ENCODE data around the gene WDR11. TPM values are rescaled to one million over a fixed set of nuclear protein-coding genes. Genes with fewer than 3 reads are reported as not detected.

The WDR11 gene
- total RNA-seq, 1 donor from 2014 or later = 70.9 TPM

GRCh38 chr10:120931423-120931822 lies 80.3 kb downstream of the WDR11 start:
- H3K4me1 Mint-ChIP-seq = peaks cover 10% of the 10 kb centered on the region

GRCh38 chr10:120931999-120932398 lies 80.8 kb downstream of the WDR11 start:
- Histone ChIP-seq H3K36me3 (no peaks in the 10 kb centered on the region), H3K79me2 (ENCODE audit: low read depth) (no peaks in the 10 kb centered on the region), H2AFZ (replicated peaks) (no peak overlapping the region), H3K4me3 (no peak overlapping the region), H3K27me3 (no peaks in the 10 kb centered on the region), H3K9ac (no peak overlapping the region), H3K4me2 (no peak overlapping the region), H3F3A (ENCODE audit: low read depth) (no peaks in the 10 kb centered on the region), H3K4me1 (no peaks in the 10 kb centered on the region), H4K20me1 (ENCODE audit: low read depth) (no peaks in the 10 kb centered on the region), H3K9me3 (ENCODE audit: low read depth) (no peaks in the 10 kb centered on the region), H3K27ac (no peak overlapping the region)
- Mint-ChIP-seq H3K4me3 (no peak overlapping the region), H3K36me3 (no peaks in the 10 kb centered on the region), H3K9me3 (peaks cover 7% of the 10 kb centered on the region), H3K4me1 (peaks cover 8% of the 10 kb centered on the region), H3K27ac (no peak overlapping the region), H3K27me3 (ENCODE audit: insufficient read depth, low read depth) (peaks cover 2% of the 10 kb centered on the region)
- no peak for DNase-seq (ENCODE audit: low spot score)
- no peak for TF ChIP-seq CTCF (IDR thresholded peaks at IDR 0.05)
- TF ChIP-seq EZH2phosphoT487 (IDR thresholded peaks at IDR 0.05) = no peak
- TF ChIP-seq EZH2 (IDR thresholded peaks at IDR 0.05) = no peak

More at GRCh38 chr10:120931423-120931822, 80.3 kb downstream of the WDR11 start:
- Mint-ChIP-seq H3K9me3 (peaks cover 7% of the 10 kb centered on the region), H3K4me3 (no peak overlapping the region), H3K27me3 (ENCODE audit: insufficient read depth, low read depth) (peaks cover 4% of the 10 kb centered on the region), H3K36me3 (no peaks in the 10 kb centered on the region), H3K27ac (no peak overlapping the region)
- no peak overlapping the region for H3K4me2 ChIP-seq
- TF ChIP-seq EZH2 (IDR thresholded peaks at IDR 0.05) (no peak), CTCF (IDR thresholded peaks at IDR 0.05) (no peak), EZH2phosphoT487 (IDR thresholded peaks at IDR 0.05) (no peak)
- no peaks in the 10 kb centered on the region for H3K9me3 ChIP-seq (ENCODE audit: low read depth)
- no peaks in the 10 kb centered on the region for H3K36me3 ChIP-seq
- H3K79me2 ChIP-seq (ENCODE audit: low read depth) = no peaks in the 10 kb centered on the region
- no peak for DNase-seq (ENCODE audit: low spot score)
- H2AFZ ChIP-seq (replicated peaks) = no peak overlapping the region
- H3K27me3 ChIP-seq = no peaks in the 10 kb centered on the region
- H3K4me1 ChIP-seq = no peaks in the 10 kb centered on the region
- H3K27ac ChIP-seq = no peak overlapping the region
- no peak overlapping the region for H3K9ac ChIP-seq
- no peak overlapping the region for H3K4me3 ChIP-seq
- no peaks in the 10 kb centered on the region for H4K20me1 ChIP-seq (ENCODE audit: low read depth)
- H3F3A ChIP-seq (ENCODE audit: low read depth) = no peaks in the 10 kb centered on the region

- Histone ChIP-seq H2AFZ (replicated peaks) (no peak overlapping the region), H3K36me3 (no peaks in the 10 kb centered on the region), H3K79me2 (ENCODE audit: low read depth) (no peaks in the 10 kb centered on the region), H3K9me3 (ENCODE audit: low read depth) (no peaks in the 10 kb centered on the region), H3F3A (ENCODE audit: low read depth) (no peaks in the 10 kb centered on the region), H4K20me1 (ENCODE audit: low read depth) (no peaks in the 10 kb centered on the region), H3K9ac (no peak overlapping the region), H3K4me2 (no peak overlapping the region), H3K4me1 (no peaks in the 10 kb centered on the region), H3K4me3 (no peak overlapping the region), H3K27ac (no peak overlapping the region), H3K27me3 (no peaks in the 10 kb centered on the region)
- Mint-ChIP-seq H3K9me3 (peaks cover 11% of the 10 kb centered on the region), H3K4me3 (no peak overlapping the region), H3K27ac (no peak overlapping the region), H3K4me1 (peaks cover 4% of the 10 kb centered on the region), H3K27me3 (ENCODE audit: insufficient read depth, low read depth) (peaks cover 10% of the 10 kb centered on the region), H3K36me3 (no peaks in the 10 kb centered on the region)
- TF ChIP-seq EZH2 (IDR thresholded peaks at IDR 0.05) = no peak
- TF ChIP-seq EZH2phosphoT487 (IDR thresholded peaks at IDR 0.05) = no peak
- TF ChIP-seq CTCF (IDR thresholded peaks at IDR 0.05) = no peak
- no peak for DNase-seq (ENCODE audit: low spot score)
These were observed 87.7 kb downstream of the WDR11 start for GRCh38 chr10:120938822-120939221.
